GM13976 (cell line): ENCODE results near the gene SNRNP70.

Experiments
- DNase-seq: peaks from one replicate; pipeline ENCODE4 v3.0.0; 2012; ENCODE audit warnings: low spot score
- CTCF ChIP-seq: IDR thresholded peaks from 2 replicates; pipeline ENCODE4 v1.5.1; 2012; ENCODE audit warnings: borderline replicate concordance, mild to moderate bottlenecking; ENCODE audit not compliant: insufficient read depth; ENCODE audit errors: extremely low read depth, missing control alignments, control extremely low read depth
- in situ Hi-C: fragments of 300-500 bp; cut with MboI; formaldehyde crosslinking; loops from one replicate; pipeline ENCODE4 v1.12.0; 2022; ENCODE audit warnings: low sequenced_read_pairs, mixed read lengths, inconsistent platforms; ENCODE audit not compliant: unreplicated experiment

The SNRNP70 gene

GRCh38 chr19:49107625-49108459 is 22.6 kb downstream of the SNRNP70 start:
- TF ChIP-seq CTCF, result no peak
- in situ Hi-C loops, result no loop called here
- no peak for DNase-seq

- no peak for TF ChIP-seq CTCF
- DNase-seq, result no peak
- in situ Hi-C loops, result no loop called here
These were observed 23.8 kb downstream of the SNRNP70 start for GRCh38 chr19:49109051-49109450.

DNA sequence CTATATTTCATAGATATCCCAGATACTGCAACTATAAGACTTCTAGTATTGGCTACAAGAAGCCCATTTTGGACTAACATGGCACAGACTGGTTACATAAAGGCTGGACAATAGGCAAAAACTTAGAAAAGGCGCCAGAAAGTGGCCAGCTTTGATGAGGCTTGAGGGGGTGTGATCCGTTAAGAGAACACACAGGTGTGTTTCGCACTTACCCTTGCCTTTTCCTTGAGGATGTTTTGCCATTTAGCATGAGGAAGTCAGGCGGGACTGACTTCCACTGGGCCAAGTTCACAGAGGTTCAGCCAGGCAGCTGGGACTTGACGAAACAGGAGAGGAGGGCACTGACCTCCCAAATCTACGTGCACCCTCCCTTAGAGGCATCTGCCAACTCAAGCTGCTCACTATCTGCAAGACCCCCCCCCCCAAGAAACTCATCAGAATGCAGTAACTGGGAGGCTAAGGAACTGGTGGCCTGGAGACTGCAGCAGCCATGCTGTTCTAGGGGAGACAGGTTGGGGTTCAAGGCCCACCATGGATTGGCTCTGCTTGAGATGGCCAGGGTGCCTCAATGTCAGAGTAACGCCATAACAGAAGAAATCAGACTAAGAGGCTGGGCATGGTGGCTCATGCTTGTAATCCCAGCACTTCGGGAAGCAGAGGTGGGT is 24.4 kb downstream of the SNRNP70 start:
- in situ Hi-C loops, result no loop called here
- no peak for DNase-seq
- TF ChIP-seq CTCF, result no peak

DNA sequence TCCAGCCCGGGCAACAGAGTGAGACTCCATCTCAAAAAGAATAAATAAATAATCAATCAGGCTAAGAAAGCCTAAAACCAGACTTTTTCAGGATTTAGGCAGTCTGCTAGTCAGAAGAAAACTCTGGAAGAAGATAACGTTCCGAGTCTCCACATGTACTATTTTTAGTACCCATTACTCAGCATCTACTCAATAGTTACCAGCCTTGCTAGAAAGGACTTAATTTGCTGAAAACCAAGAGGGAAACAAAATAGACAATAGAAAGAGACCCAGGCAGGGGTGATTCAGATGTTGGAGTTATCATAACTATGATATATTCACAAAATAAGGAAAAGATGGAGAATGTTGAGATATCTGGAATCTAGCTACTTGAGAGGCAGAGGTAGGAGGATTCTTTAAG is 25.3 kb downstream of the SNRNP70 start:
- DNase-seq, result no peak
- TF ChIP-seq CTCF, result no peak
- in situ Hi-C loops, result no loop called here

DNA sequence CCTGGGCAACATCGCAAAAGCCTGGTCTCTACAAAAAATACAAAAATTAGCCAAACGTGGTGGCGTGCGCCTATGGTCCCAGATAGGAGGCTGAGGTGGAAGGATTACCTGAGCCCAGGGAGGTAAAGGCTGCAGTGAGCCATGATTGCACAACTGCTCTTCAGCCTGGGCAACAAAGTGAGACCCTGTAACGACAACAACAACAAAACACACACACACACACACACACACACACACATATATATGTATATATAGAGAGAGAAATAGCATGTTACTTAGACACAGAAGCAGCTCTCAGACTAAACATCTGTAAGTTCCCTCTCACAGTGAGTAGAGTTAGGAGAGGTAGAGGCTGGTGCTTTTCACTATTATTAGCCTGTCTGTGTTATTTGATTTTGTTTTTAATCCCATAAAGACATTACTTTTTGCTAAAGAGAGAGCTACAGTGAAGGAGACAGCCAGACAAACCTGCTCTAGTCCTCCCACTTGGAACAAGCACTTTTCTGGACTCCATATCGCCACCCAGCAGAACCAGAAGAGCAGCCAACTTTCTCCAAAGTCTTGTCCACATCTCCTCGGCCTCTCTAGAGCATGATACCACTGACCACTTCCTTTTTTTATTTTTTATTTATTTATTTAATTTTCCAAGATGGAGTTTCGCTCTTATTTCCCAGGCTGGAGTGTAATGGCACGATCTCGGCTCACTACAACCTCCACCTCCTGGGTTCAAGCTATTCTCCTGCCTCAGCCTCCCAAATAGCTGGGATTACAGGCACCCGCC is 26.2 kb downstream of the SNRNP70 start:
- in situ Hi-C loops, result no loop called here
- DNase-seq, result no peak
- no peak for TF ChIP-seq CTCF

GRCh38 chr19:49113762-49114629 is 28.7 kb downstream of the SNRNP70 start, which contains the start of gene LIN7B:
Gene LIN7B, plus strand, starts transcription at chr19:49114370. Its CDS starts 35 bp downstream, at chr19:49114405.
- TF ChIP-seq CTCF, result peak; percentile 68
- in situ Hi-C loops, result no loop called here
- DNase-seq, result peak; percentile 96
